NCI-H748 (cell line): ENCODE data around the gene VKORC1L1.
"Not testable (repeated sequence)": the region's sequence is repeated elsewhere in the genome, so short reads cannot be mapped to it uniquely, and the experiment has no call there.

Experiments used
- DNase-seq: peaks from one replicate; lab custom pipeline; 2025; ENCODE audit not compliant: unreplicated experiment; lab: John Stamatoyannopoulos, UW

The VKORC1L1 gene

DNA sequence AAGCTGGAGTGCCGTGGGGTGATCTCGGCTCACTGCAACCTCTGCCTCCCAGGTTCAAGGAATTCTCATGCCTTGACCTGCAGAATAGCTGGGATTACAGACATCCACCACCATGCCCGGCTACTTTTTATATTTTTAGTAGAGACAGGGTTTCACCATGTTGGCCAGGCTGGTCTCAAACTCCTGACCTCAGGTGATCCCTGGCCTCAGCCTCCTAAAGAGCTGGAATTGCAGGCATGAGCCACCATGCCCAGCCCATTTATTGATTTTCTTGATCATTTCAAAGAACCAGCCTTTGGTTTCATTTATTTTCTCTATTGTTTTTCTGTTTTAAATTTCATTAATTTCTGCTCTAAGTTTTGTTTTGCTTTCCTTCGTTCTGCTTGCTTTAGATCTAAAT, 58.8 kb downstream of the VKORC1L1 start:
- no peak for DNase-seq

DNA sequence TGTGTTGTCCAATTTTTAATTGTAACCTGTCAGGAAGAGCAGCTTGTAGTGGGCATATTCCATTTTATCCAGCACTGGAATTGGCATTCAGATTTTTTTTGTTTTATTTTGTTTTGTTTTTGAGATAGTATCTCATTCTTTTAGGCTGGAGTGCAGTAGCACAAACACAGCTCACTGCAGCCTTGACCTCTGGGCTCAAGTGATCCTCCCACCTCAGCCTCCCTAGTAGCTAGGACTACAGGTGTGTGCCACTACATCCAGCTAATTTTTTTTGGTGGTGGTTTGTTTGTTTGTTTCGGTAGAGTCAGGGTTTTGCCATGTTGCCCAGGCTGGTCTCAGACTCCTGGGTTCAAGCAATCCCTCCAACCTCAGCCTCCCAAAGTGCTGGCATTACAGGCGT, 64.4 kb downstream of the VKORC1L1 start:
- no peak for DNase-seq

DNA sequence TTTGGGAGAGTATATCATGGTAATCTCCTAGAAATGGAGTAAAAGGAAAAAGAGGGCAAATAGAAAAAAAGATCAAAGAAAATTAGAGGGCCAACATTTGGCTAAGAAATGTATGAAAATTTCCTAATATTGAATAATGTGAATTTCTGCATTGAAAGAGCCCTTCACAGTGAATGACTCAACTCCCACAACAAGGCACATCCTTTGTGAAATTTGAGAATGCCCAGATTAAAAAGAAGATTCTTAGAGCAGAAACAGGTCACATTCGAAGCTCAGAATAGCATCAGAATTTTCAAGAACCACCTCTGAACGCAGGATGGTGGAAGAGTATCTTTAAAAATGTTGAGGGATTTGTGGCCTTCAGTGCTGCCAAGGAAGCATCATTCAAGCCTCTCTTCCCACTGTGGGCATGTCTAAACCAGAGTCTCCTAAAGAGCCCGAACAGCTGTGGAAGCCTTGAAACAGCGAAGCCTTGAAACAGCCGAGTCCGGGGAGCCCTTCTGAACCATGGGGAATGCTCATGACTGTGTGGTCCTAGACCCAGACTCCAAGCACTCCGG, 65.5 kb downstream of the VKORC1L1 start:
- no peak for DNase-seq

DNA sequence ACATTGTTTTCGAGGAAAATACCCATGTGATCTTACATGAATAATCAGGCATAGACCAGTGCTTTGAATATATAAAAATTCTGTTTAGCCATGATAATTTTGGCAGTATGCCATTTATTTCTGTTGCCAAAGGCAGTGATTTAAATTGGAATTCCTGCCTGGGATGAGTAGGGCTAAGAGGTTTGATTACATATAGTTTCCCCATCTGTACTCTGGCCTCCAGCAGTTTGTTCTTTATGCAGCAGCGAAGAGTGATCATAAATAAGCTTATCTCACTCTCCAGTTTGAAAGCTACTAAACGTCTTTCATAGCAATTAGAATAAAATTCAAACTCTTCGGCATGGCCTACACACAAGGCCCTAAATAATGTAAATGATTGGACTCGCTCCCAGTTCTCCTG, 72.9 kb downstream of the VKORC1L1 start:
- DNase-seq: not testable (repeated sequence)

DNA sequence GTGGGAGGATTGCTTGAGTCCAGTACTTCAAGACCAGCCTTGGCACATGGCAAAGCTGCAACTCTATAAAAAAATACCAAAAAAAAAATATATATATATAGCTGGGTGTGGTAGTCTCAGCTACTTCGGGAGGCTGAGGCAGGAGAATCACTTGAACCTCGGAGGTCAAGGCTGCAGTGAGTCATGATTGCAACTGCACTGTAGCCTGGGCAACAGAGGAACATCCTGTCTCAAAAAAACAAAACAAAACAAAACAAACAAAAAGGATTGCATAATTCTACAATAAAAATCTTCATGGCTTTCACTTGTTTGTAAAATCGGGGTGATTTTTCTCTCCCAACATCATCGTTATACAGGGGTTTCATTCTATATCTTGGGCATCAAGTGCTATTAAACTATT, 74.0 kb downstream of the VKORC1L1 start:
- DNase-seq: no peak

DNA sequence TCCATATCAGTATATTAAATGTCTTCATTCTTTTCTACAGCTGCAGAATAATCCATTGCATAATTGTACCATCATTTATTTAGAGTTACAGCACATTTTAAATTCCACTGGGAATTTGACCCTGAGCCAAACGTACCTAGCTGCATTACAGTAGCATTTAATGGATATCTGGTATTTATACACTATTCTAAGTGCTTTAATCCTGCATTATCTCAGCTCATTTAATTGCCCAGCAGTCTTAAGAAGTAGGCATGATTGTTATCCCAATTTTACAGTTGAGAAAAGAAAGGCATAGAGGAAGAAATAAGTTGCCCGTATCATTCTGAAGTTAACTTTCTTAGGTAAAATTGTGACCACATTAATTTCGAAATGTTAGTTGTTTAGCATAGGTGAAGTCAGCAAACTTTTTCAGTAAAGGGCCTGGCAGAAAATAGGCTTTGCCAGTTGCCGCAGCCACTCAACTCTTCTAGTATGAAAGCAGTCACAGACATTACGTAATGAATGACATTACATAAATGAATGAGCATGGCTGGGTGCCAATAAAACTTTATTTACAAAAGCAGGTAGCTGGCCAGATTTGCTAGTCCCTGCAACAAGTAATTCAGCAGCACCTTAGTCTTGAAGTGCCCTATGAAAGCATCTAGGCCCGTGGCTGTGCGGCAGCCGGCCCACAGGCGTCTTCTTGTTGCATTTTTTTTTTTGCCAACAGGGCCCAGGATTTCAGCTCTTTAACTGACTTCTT, 79.1 kb downstream of the VKORC1L1 start:
- peak; percentile 11 for DNase-seq

DNA sequence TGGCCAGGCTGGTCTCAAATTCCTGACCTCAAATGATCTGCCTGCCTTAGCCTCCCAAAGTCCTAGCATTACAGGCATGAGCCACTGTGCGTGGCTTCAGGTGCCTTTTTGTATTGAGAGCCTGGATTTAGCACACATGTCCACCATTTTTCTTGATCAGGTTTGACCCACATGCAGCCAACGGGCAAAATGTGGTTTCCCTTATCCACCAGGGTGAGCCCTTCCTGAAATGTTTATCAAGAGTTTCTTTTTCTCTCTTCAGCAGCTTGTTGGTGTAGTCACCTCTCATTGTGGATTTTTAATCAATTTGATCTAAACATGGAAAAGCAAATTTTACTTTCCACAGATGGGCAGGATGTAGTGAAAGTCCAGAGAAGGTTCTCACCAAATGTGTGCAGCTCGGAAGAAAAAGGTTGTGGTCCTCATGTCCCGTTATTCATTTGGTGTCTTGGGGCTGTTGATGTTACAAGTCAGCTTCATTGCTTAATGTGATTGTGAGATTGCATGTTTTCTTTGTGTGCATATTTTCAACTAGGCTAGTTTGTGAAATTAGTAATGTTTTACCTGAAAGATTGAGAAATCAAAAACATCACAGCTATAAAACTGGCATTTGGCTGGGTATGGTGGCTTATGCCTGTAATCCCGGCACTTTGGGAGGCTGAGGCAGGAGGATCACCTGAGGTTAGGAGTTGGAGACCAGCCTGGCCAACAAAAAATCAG, 80.3 kb downstream of the VKORC1L1 start:
- no peak for DNase-seq

DNA sequence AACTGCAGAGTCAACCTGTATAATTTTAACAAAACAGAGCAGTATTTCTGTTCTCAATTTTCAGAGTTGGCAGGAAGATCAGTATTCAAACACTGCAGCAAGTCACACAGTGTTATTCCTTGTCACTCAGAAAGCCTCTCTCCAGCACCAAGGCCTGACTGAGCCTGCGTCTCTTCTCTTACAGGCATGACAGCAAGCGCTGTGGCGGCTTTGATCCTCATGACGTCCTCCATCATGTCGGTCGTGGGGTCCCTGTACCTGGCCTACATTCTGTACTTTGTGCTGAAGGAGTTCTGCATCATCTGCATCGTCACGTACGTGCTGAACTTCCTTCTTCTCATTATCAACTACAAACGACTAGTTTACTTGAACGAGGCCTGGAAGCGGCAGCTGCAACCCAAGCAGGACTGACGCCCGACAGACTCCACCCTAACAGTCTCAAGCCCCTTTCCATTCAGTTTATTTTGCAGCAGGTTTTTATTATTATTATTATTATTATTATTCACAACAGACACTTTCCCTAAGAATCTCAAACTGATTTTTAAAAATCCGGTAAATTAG, 81.1 kb downstream of the VKORC1L1 start:
- DNase-seq: no peak

DNA sequence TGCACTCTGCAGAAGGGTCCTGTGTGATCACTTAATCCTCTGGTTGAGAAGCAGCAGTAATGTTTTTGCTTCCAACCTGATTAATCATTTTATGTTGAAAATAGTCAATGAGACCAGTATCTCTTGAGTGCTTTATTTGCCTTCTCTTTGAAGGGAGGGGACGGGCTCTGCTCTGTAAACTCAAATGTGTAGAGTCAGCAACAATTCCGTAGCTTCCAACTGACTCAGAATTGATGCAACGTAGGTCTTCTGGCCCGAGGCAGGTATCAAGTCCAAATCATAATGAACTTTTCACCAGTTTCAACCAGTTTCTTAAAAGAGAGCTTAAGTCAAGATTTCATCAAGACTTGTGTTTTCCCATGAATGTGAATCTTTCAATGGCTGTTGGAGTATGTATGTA, 82.8 kb downstream of the VKORC1L1 start:
- no peak for DNase-seq

DNA sequence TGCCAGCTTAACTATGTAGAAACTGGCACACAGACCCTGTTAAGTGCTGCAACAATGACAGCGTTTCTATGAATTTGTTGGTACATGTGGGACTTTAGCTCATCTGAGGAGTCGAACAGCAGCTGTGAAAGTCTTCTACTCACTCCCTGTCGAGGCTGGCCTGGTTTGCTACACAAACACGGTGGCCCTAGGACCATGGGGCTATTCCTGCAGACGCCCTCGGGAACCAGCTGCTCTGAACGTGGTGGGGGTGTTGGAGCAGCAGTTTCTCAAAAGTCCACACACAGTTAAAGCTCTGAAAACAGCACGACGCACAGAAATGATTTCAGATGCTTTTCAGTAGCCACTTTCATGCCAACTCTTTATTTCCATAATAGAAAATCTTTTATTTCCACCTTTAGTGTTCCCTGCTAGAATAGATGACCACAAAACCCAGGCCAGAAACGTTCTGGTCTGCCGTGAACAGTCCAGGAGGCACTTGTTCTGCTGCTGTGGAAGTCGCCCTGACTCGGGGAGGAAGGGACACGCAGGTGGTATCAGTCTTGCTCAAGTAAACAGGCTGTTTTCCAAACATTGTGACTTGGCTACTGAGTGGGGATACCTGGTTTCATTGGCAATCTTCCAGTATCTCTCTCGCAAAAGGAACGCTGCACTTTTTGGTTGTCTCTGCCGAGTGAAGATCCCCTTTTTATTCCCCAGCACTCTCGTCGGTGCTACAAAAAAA, 87.6 kb downstream of the VKORC1L1 start:
- DNase-seq: no peak

DNA sequence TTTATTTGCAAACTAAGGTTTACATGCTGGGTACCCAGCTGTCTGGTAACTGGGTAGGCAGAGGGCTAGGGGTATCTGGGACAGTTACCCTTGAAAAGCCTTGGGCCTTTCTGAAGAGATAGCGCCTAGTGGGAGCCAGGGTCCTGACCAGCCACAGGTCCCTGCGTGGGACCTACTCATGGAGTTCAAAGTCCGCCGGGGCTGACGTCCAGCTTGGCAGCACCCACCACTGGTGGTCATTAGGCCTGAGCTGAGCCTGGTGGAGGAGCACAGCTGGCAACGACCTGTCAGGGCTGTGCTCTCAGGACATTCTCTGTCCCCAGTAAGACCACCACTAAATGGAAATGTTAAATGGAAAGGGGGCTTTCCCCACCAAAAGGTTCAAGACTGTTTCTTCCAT, 89.2 kb downstream of the VKORC1L1 start:
- no peak for DNase-seq

DNA sequence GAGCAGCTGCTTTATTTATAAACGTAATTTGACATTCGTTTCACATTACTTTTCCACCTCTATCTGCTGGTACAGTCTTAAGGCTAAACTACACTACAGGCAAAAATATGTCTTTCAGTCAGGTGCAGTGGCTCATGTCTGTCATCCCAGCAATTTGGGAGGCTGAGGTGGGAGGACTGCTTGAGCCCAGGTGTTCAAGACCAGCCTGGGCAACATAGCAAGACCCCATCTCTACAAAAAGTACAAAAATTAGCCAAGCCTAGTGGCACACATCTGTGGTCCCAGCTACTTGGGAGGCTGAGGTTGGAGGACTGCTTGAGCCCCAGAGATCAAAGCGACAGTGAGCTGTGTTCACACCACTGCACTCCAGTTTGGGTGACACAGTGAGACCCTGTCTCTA, 91.8 kb downstream of the VKORC1L1 start:
- DNase-seq: not testable (repeated sequence)

DNA sequence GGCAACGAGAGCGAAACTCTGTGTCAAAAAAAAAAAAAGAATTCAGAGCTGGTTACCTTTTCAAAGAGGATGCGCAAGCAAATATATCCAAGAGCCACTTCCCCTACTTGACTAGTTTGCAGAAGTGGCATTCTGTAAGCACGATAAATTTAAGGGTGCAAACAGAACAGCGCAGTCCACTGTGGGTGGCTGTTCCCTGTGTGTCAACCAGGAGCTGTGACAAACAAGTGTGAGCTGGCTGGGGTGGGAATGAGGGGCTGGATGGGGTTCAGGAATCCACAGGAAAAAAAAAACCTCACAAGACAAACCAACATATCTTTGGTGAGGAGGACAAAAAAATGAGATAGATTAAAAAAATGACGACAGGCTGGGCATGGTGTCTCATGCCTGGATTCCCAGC, 93.3 kb downstream of the VKORC1L1 start:
- DNase-seq: no peak

DNA sequence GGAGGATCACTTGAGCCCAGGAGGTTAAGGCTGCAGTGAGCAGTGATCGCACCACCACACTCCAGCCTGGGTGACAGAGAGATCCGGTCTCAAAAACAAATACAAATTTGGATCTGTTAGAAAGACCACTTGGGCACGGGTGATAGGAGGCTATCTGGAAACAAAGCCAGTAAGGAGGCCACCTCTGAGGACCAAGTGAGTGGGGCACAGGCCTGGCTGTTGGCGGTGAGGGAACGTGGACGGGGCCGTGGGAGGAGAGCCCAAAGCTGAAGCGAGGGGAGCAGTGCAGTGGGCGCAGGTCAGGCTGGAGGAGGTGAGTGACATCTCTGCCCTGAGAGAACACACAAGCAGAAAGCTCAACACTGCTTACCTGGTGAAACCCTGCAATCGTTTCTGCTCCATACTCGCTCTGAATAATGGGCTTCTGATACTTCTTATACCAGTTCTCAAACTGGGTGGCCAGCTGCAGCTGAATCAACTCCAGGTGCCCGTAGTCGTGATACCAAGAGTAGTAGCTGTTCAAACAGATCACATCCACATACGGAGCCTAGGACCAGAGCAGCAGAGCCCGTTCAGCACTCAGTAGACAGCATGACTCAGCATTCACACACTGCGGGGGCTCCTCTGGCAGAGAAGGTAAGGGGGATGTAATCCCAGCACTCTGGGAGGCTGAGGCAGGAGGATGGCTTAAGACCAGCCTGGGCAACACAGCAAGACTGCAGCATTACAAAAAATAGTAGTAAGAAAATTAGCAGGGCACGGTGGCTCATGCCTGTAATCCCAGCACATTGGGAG, 94.7 kb downstream of the VKORC1L1 start:
- no peak for DNase-seq

DNA sequence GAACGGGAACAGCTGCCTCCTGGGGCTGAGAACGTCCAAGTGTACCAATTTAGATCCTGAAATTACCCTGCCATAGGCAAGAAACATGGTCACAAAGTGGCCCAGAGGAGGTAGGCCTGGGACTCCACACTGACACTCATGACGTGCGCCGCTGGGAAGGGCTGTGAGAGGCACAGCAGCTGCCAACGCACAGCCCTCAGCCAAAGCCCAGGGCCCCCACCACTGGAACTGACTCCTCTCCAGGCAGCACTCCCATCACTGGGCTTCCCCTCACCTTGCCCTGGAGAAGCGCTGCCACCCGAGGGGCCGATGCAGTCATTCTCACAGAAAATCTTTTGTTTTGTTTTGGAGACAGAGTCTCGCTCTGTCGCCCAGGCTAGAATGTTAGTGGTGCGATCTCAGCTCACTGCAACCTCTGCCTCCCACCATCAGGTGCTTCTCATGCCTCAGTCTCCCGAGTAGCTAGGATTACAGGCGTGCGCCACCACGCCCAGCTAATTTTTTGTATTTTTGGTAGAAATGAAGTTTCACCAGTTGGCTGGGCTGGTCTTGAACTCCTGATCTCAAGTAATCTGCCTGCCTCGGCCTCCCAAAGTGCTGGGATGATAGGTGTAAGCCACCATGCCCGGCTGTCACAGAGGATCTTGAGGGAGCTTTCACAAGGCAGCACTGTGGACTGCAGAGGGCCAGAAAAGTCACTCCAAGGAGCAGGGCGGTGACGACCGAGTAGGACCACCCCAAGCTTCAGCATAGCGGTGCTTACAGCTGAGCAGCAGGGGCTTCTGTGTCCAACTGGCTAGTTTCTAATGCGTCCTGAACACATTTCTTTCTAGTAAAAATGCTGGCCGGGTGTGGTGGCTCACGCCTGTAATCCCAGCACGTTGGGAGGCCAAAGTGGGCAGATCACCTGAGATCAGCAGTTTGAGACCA, 95.6 kb downstream of the VKORC1L1 start:
- DNase-seq: no peak

DNA sequence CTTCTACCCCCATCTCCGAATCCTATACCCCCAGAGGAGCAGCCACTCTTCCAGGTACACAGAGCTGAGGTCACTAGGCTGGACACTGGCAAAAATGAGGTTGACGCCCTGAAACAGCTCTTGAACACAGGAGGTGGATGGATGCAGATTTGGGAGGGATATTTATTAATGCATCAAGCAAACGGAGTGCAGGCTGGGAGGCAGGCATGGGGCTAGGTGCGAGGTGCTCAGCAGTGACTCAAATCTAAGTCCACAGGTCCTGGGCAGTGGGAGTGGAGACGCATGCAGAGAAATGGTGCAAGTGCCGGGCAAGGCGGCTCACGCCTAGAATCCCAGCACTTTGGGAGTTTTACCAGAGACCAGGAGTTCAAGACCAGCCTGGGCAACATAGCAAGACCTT, 98.1 kb downstream of the VKORC1L1 start:
- DNase-seq: no peak

DNA sequence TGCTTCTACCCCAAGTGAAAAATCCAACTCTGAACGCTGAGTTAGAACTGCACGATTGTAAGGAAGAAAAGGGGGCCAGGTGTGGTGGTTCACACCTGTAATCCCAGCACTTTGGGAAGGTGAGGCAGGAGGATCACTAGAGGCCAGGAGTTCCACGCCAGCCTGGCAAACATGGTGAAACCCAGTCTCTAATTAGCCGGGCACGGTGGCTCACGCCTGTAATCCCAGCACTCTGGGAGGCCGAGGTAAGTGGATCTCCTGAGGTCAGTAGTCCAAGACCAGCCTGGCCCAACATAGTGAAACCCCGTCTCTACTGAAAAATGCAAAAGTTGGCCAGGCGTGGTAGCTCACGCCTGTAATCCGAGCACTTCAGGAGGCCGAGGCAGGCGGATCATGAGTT, 100.1 kb downstream of the VKORC1L1 start:
- DNase-seq: no peak

DNA sequence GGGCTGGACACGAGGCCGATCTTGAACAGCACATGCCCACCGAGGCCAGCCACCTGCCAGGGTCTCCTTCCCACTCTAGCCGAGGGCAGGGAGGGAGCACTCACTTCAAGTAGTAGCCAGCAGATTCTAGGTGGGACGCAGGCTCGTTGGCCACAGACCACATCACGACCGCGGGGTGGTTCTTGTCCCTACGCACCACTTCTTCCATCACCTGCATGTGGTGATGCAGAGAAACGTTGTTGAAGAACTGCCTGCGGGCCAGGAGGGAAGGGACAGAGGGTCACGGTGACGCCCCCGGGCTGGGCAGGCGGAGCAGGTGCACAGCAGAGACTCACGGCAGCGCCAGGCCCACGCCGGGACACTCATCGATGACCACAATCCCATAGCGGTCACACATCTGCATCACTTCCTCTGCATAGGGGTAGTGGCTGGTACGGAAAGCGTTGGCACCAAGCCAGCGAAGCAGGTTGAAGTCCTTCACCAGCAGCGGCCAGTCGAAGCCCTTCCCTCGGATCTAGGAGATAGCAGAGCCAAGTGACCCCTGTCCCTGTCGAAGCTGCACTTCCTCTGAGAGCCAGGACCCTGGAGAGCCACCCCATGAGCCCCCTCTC, 101.4 kb downstream of the VKORC1L1 start:
- DNase-seq: no peak

DNA sequence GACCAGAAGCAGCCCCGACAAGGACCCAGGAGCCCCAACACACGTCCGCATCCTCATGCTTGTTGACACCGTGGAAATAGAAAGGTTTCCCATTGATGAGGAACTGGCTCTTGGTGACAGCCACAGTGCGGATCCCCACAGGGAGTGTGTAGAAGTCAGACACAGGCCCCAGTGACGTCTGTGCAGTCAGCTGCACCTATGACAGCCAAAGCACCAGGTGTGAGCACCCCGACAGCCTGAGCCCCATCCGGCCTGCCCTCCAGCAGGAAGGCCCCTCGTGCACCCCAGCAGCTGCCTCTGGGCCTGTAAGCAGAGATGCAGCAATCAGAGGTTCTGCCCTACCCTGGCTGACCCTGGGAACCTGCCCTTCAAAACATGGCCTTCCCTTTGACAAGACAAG, 102.0 kb downstream of the VKORC1L1 start:
- DNase-seq: no peak
